Panc1 (cell line): Measurements from ENCODE around the gene RGPD3.

Experiments used
- POLR2AphosphoS5 ChIP-seq: IDR thresholded peaks from 2 replicates; pipeline ENCODE4 v1.6.1; 2012; ENCODE audit warnings: mild to moderate bottlenecking, low read depth, low read length, moderate library complexity
- SIN3A ChIP-seq: IDR thresholded peaks from 2 replicates; pipeline ENCODE4 v1.6.1; 2012; ENCODE audit warnings: low read depth, mild to moderate bottlenecking, low read length, moderate library complexity, borderline replicate concordance; ENCODE audit not compliant: insufficient read depth
- TCF7L2 ChIP-seq: IDR thresholded peaks from 2 replicates; pipeline ENCODE4 v1.6.1; 2011; ENCODE audit warnings: mild to moderate bottlenecking, low read depth, low read length, inconsistent platforms
- TF ChIP-seq, protein P1 (sequence below): fragments of 450-650 bp; IDR thresholded peaks from 2 replicates; pipeline ENCODE4 v1.5.1; 2017; ENCODE audit warnings: mild to moderate bottlenecking
- TF ChIP-seq, protein P2 (sequence below), 2 experiments: IDR thresholded peaks; 2 replicates each; pipeline ENCODE4 v1.6.1; 2011 to 2012; ENCODE audit warnings: low read depth in 2 of 2, control low read depth in 1 of 2, low read length in 1 of 2, mild to moderate bottlenecking in 1 of 2, moderate library complexity in 1 of 2; ENCODE audit not compliant: insufficient read depth in 1 of 2

DNA sequence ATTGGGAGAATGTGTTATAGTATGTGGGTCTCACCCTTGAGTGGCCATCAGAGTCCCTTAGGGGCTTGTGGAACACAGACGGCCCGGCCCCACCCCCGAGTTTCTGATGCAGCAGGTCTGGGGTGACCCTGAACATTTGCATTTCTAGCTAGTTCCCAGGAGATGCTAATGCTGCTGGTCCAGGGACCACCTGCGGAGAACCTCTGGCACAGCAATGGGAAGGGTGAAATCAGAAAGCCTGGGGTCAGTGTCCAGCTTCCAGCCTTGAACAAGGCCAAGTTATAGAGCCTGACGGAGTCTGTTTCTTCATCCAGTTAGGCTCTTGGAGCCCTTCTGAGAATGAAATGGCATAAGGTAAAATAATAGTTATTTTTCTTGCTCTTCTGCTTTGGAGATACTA lies 126.5 kb downstream of the RGPD3 start:
- TF ChIP-seq, protein P1, sequence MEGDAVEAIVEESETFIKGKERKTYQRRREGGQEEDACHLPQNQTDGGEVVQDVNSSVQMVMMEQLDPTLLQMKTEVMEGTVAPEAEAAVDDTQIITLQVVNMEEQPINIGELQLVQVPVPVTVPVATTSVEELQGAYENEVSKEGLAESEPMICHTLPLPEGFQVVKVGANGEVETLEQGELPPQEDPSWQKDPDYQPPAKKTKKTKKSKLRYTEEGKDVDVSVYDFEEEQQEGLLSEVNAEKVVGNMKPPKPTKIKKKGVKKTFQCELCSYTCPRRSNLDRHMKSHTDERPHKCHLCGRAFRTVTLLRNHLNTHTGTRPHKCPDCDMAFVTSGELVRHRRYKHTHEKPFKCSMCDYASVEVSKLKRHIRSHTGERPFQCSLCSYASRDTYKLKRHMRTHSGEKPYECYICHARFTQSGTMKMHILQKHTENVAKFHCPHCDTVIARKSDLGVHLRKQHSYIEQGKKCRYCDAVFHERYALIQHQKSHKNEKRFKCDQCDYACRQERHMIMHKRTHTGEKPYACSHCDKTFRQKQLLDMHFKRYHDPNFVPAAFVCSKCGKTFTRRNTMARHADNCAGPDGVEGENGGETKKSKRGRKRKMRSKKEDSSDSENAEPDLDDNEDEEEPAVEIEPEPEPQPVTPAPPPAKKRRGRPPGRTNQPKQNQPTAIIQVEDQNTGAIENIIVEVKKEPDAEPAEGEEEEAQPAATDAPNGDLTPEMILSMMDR, result no peak
- TF ChIP-seq POLR2AphosphoS5 (no peak), SIN3A (no peak), TCF7L2 (no peak)
- TF ChIP-seq, protein P2, sequence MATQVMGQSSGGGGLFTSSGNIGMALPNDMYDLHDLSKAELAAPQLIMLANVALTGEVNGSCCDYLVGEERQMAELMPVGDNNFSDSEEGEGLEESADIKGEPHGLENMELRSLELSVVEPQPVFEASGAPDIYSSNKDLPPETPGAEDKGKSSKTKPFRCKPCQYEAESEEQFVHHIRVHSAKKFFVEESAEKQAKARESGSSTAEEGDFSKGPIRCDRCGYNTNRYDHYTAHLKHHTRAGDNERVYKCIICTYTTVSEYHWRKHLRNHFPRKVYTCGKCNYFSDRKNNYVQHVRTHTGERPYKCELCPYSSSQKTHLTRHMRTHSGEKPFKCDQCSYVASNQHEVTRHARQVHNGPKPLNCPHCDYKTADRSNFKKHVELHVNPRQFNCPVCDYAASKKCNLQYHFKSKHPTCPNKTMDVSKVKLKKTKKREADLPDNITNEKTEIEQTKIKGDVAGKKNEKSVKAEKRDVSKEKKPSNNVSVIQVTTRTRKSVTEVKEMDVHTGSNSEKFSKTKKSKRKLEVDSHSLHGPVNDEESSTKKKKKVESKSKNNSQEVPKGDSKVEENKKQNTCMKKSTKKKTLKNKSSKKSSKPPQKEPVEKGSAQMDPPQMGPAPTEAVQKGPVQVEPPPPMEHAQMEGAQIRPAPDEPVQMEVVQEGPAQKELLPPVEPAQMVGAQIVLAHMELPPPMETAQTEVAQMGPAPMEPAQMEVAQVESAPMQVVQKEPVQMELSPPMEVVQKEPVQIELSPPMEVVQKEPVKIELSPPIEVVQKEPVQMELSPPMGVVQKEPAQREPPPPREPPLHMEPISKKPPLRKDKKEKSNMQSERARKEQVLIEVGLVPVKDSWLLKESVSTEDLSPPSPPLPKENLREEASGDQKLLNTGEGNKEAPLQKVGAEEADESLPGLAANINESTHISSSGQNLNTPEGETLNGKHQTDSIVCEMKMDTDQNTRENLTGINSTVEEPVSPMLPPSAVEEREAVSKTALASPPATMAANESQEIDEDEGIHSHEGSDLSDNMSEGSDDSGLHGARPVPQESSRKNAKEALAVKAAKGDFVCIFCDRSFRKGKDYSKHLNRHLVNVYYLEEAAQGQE (IDR thresholded peaks at IDR 0.05; ENCODE audit: insufficient read depth in 1 of 2, low read depth in 2 of 2, low read length in 1 of 2), result no peak
